ENCODE data around the gene BAX. TPM values are rescaled to one million over a fixed set of nuclear protein-coding genes. Genes with fewer than 3 reads are reported as not detected.

The BAX gene
- total and polyA plus RNA-seq, 8 donors: 20.3 to 48.1 (median 30.7) TPM

DNA sequence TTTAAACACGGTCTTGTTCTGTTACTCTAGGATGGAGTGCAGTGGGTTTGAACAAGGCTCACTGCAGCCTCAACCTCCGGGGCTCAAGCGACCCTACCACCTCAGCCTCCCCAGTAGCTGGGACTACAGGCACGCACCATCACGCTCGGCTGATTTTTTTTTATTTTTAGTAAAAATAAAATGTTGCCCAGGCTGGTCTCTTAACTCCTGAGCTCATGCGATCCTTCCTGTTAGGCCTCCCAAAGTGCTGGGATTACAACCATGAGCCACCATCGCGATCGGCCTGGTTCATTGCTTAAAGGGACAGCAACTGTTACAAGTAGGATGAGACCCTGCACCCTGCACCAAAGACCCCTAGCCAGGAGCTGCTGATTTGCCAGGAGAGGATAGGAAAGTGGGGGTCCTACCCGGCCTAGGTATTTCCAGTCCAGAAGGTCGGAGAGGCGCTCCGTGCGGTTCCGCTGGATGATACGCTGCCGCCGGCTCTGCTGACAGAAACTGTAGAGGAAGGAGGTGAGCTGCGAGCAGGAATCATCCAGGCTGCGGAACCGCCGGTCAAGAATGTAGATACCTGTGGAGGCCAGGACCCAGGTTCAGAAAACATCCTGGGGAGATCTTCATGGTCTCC lies 15.6 kb downstream of the BAX start:
- intact Hi-C loops (cut with DNase I): no loop called here
- no peak overlapping the region for H3K4me3 ChIP-seq
- DNase-seq (peak in 2 of 6 donors; percentile 32 to 44), ATAC-seq (no peak), FAIRE-seq (no peak)
- no peaks in the 10 kb centered on the region for H3K9me3 ChIP-seq
- H3K36me3 ChIP-seq: no peaks in the 10 kb centered on the region
- TF ChIP-seq, protein P1, sequence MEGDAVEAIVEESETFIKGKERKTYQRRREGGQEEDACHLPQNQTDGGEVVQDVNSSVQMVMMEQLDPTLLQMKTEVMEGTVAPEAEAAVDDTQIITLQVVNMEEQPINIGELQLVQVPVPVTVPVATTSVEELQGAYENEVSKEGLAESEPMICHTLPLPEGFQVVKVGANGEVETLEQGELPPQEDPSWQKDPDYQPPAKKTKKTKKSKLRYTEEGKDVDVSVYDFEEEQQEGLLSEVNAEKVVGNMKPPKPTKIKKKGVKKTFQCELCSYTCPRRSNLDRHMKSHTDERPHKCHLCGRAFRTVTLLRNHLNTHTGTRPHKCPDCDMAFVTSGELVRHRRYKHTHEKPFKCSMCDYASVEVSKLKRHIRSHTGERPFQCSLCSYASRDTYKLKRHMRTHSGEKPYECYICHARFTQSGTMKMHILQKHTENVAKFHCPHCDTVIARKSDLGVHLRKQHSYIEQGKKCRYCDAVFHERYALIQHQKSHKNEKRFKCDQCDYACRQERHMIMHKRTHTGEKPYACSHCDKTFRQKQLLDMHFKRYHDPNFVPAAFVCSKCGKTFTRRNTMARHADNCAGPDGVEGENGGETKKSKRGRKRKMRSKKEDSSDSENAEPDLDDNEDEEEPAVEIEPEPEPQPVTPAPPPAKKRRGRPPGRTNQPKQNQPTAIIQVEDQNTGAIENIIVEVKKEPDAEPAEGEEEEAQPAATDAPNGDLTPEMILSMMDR (IDR thresholded peaks at IDR 0.05): no peak
- no peak overlapping the region for H3K27ac ChIP-seq
- no peaks in the 10 kb centered on the region for H3K27me3 ChIP-seq
- H3K4me1 ChIP-seq: peaks cover 0 to 8% (median 5%) of the 10 kb centered on the region in 3 donors
- 89 to 90% methylated on average over 23 of the region's 23 CpGs for WGBS, 2 donors

DNA sequence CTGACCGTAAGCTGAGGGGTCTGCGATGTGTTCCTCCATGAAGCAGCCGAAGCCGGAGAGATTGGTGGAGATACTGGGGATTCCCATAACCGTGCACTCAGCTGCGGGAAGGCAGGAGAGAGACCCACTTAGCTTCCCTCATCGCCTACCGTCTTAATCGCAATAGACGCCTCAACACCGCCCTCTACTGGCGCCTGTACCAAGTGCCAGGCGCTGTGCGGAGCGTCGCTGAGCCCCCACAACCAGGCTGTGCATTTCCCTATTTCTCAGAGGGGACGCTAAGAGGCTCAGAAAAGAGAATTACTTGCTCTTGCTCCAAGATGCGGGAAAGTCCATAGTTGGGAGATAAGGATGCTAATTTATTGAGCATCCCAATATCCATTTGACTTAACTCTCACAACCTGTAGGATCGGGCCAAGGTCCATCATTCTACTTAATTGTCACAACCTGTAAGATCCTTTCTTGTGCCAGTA lies 16.3 kb downstream of the BAX start:
- peaks cover 0 to 8% (median 5%) of the 10 kb centered on the region in 3 donors for H3K4me1 ChIP-seq
- intact Hi-C loops (cut with DNase I): no loop called here
- ATAC-seq (peak; percentile 59 to 79 (median 66)), FAIRE-seq (no peak), DNase-seq (peak in 5 of 6 donors; percentile 71 to 95 (median 76))
- no peak overlapping the region for H3K27ac ChIP-seq
- no peaks in the 10 kb centered on the region for H3K36me3 ChIP-seq
- TF ChIP-seq, protein P1 (IDR thresholded peaks at IDR 0.05): peak; percentile 79 to 93 (median 82)
- 25 to 26% methylated on average over 19 of the region's 19 CpGs for WGBS, 2 donors
- no peaks in the 10 kb centered on the region for H3K27me3 ChIP-seq
- no peaks in the 10 kb centered on the region for H3K9me3 ChIP-seq
- no peak overlapping the region for H3K4me3 ChIP-seq

DNA sequence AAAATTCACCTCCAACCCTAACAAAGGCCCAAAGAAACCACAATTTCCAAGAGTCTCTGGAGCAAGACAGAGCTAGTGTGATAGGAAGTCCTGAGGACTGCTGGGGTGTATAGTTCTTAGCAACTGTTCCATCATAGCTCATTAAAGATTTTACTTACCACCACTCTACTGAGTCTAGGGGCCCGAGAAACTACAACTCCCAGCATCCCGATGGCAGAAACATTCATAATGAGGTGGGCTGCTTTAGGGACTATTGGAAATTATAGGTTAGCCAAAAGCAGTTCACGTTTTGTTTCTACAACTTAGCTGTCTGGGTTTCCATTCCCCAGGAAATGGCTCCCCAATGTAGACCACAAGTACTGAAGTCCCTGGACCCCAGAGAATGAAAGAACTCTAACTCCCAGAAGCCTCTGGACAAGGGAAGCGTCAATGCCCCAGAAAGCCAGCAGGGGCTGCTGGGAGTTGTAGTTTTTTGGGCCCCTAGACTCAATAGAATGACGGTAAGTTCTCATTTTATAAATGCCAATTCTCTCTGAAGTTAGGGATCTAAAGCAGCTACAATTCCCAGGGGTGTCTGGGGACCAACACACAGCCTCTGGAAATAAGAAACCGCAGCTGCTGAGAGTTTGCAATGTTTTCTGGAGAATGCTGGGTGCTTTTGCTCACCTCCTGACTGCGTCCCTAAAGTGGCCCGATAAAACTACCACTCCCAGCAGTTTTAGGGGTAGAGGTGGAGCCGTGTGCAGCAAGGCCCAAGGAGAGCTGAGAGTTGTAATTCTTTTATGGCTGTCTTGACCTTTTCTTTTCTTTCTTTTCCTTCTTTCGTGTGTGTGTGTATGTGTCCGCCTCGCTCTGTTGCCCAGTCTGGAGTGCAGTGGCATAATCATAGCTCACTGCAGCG lies 21.5 kb downstream of the BAX start:
- ATAC-seq: peak in 1 of 4 donors; percentile 34
- DNase-seq: no peak

DNA sequence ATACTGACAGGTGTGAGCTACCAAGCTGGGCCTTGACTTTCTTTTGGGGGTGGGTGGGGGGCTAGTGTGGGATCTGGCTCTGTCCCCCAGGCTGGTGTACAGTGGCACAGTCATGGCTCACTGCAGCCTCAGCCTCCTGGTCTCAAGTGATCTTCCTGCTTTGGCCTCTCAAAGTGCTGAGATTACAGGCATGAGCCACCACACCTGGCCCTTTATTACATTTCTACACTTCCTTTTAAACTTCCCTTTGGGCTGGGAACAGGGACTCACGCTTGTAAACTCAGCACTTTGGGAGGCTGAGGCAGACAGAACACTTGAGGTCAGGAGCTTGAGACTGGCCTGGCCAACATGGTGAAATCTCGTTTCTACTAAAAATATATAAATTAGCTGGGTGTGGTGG lies 22.4 kb downstream of the BAX start:
- ATAC-seq (no peak), DNase-seq (no peak), FAIRE-seq (no peak)
- H3K27ac ChIP-seq: no peak overlapping the region
- intact Hi-C loops (cut with DNase I): no loop called here
- H3K36me3 ChIP-seq: no peaks in the 10 kb centered on the region
- whole genome bisulfite sequencing, 2 donors: 76 to 78% methylated on average over 2 of the region's 2 CpGs
- TF ChIP-seq, protein P1 (IDR thresholded peaks at IDR 0.05): no peak
- H3K4me3 ChIP-seq: no peak overlapping the region
- H3K27me3 ChIP-seq: no peaks in the 10 kb centered on the region
- no peaks in the 10 kb centered on the region for H3K9me3 ChIP-seq
- no peaks in the 10 kb centered on the region for H3K4me1 ChIP-seq

More for the DNA sequence above, 21.5 kb downstream of the BAX start:
- Histone ChIP-seq H3K36me3 (no peaks in the 10 kb centered on the region), H3K4me1 (no peaks in the 10 kb centered on the region), H3K27me3 (no peaks in the 10 kb centered on the region), H3K9me3 (no peaks in the 10 kb centered on the region), H3K27ac (no peak overlapping the region), H3K4me3 (no peak overlapping the region)
- intact Hi-C loops (cut with DNase I): no loop called here
- FAIRE-seq: no peak
- TF ChIP-seq, protein P1 (IDR thresholded peaks at IDR 0.05): no peak
- 91% methylated on average over 13 of the region's 13 CpGs for WGBS, 2 donors

Measured in pancreas (tissue), 10 donors.